Activated CD8-positive, alpha-beta memory T cell treated with anti-CD3 and anti-CD28 coated beads, Interleukin-2, amount 10 ng/mL, durations not matched to agents 7 days and 5 days (primary cell): ENCODE data around the gene KBTBD13. TPM values are rescaled to one million over a fixed set of nuclear protein-coding genes. Genes with fewer than 3 reads are reported as not detected.
"Not testable (repeated sequence)": the region's sequence is repeated elsewhere in the genome, so short reads cannot be mapped to it uniquely, and the experiment has no call there.

Source experiments
- ATAC-seq: fragments of 150-1000 bp; cut with Tn5 transposase; one replicate; pipeline ENCODE4 v1.10.0; 2021; ENCODE audit warnings: moderate library complexity
- CTCF ChIA-PET: fragments of 350-600 bp; sonication (Branson Sonifier 250); formaldehyde crosslinking; loops from one replicate; lab custom pipeline; 2021; ENCODE audit warnings: antibody characterized with exemption; lab: Charles Lee
- DNase-seq: peaks from one replicate; pipeline ENCODE4 v3.0.0-alpha.2; 2020
- H3K27ac Mint-ChIP-seq: one replicate; pipeline ENCODE4 v1.8.0; 2021; ENCODE audit warnings: mild to moderate bottlenecking, mixed read lengths
- H3K27me3 Mint-ChIP-seq: one replicate; pipeline ENCODE4 v1.8.0; 2021; ENCODE audit warnings: mixed read lengths
- H3K36me3 Mint-ChIP-seq: one replicate; pipeline ENCODE4 v1.8.0; 2021; ENCODE audit warnings: mild to moderate bottlenecking, mixed read lengths
- H3K4me1 Mint-ChIP-seq: one replicate; pipeline ENCODE4 v1.8.0; 2021; ENCODE audit warnings: mixed read lengths
- H3K4me3 Mint-ChIP-seq: one replicate; pipeline ENCODE4 v1.8.0; 2021; ENCODE audit warnings: mild to moderate bottlenecking, moderate library complexity, mixed read lengths
- H3K9me3 Mint-ChIP-seq: one replicate; pipeline ENCODE4 v1.8.0; 2022; ENCODE audit warnings: low read depth, mixed read lengths
- total RNA-seq, 2 experiments: library from RNA; stranded (reverse); gene quantifications; one replicate each; pipeline ENCODE4 v1.2.3, GENCODE V29; 2021

Gene KBTBD13
- total RNA-seq, 2 experiments from 2014 or later = not detected

GRCh38 chr15:65040461-65040860 lies 36.1 kb upstream of the KBTBD13 start:
- Mint-ChIP-seq H3K36me3 (no peaks in the 10 kb centered on the region), H3K9me3 (no peaks in the 10 kb centered on the region), H3K4me1 (no peaks in the 10 kb centered on the region), H3K4me3 (no peak overlapping the region), H3K27me3 (no peaks in the 10 kb centered on the region), H3K27ac (no peak overlapping the region)
- DNase-seq (no peak), ATAC-seq (no peak)
- CTCF ChIA-PET = interaction anchor here (0.9 kb wide), 1 partner anchor 61 kb away, joined by 3 read pairs; no protein-coding TSS in a partner anchor

GRCh38 chr15:65041787-65042186 lies 34.8 kb upstream of the KBTBD13 start:
- ATAC-seq (no peak), DNase-seq (no peak)
- no peaks in the 10 kb centered on the region for H3K4me1 Mint-ChIP-seq
- H3K4me3 Mint-ChIP-seq = no peak overlapping the region
- CTCF ChIA-PET = interaction anchor here (1.3 to 1.9 kb wide), 3 partner anchors 8 to 37 kb away, joined by 3 to 9 read pairs (median 5); no protein-coding TSS in a partner anchor
- no peaks in the 10 kb centered on the region for H3K36me3 Mint-ChIP-seq
- no peak overlapping the region for H3K27ac Mint-ChIP-seq
- no peaks in the 10 kb centered on the region for H3K27me3 Mint-ChIP-seq
- no peaks in the 10 kb centered on the region for H3K9me3 Mint-ChIP-seq

- DNase-seq (no peak), ATAC-seq (no peak)
- H3K9me3 Mint-ChIP-seq = no peaks in the 10 kb centered on the region
- H3K36me3 Mint-ChIP-seq = no peaks in the 10 kb centered on the region
- CTCF ChIA-PET = interaction anchor here (0.6 to 2.2 kb wide), 6 partner anchors 9 to 241 kb away, joined by 3 to 18 read pairs (median 4); no protein-coding TSS in a partner anchor
- no peaks in the 10 kb centered on the region for H3K27me3 Mint-ChIP-seq
- H3K4me3 Mint-ChIP-seq = no peak overlapping the region
- no peak overlapping the region for H3K27ac Mint-ChIP-seq
- no peaks in the 10 kb centered on the region for H3K4me1 Mint-ChIP-seq
Observed at GRCh38 chr15:65042776-65043327, 33.7 kb upstream of the KBTBD13 start.

GRCh38 chr15:65044218-65044617 lies 32.3 kb upstream of the KBTBD13 start:
- H3K9me3 Mint-ChIP-seq, H3K36me3 Mint-ChIP-seq, DNase-seq, H3K4me1 Mint-ChIP-seq, ATAC-seq, H3K27me3 Mint-ChIP-seq, H3K4me3 Mint-ChIP-seq, H3K27ac Mint-ChIP-seq: not testable (repeated sequence)
- CTCF ChIA-PET = interaction anchor here (2.2 kb wide), 1 partner anchor 9 kb away, joined by 18 read pairs; no protein-coding TSS in a partner anchor

- CTCF ChIA-PET = no interaction called here
- DNase-seq = no peak
- H3K27me3 Mint-ChIP-seq = no peaks in the 10 kb centered on the region
- no peak within 1 kb of the TSS for H3K4me3 Mint-ChIP-seq
- no peaks in the 10 kb centered on the region for H3K36me3 Mint-ChIP-seq
- H3K27ac Mint-ChIP-seq = no peak within 1 kb of the TSS
- no peaks in the 10 kb centered on the region for H3K9me3 Mint-ChIP-seq
- peaks cover 9% of the 10 kb centered on the region for H3K4me1 Mint-ChIP-seq
- no peak for ATAC-seq
Observed at GRCh38 chr15:65044724-65045481, 31.6 kb upstream of the KBTBD13 start, which contains the start of gene SLC51B. TSS of gene SLC51B (plus strand) at chr15:65045387. CDS start at chr15:65050005, 4,618 bp downstream.

GRCh38 chr15:65048241-65048640 lies 28.3 kb upstream of the KBTBD13 start:
- Mint-ChIP-seq H3K27me3 (peaks cover 3% of the 10 kb centered on the region), H3K4me3 (no peak overlapping the region), H3K36me3 (no peaks in the 10 kb centered on the region), H3K4me1 (peaks cover 15% of the 10 kb centered on the region), H3K9me3 (no peaks in the 10 kb centered on the region), H3K27ac (no peak overlapping the region)
- CTCF ChIA-PET = interaction anchor here (1.0 kb wide), 1 partner anchor 38 kb away, joined by 3 read pairs; no protein-coding TSS in a partner anchor
- ATAC-seq (no peak), DNase-seq (no peak)

- Mint-ChIP-seq H3K36me3 (no peaks in the 10 kb centered on the region), H3K9me3 (no peaks in the 10 kb centered on the region), H3K4me1 (peaks cover 17% of the 10 kb centered on the region), H3K27ac (no peak overlapping the region), H3K27me3 (peaks cover 3% of the 10 kb centered on the region), H3K4me3 (no peak overlapping the region)
- peak; percentile 99 for ATAC-seq
- DNase-seq = peak; percentile 90
- CTCF ChIA-PET = interaction anchor here (1.5 kb wide), 1 partner anchor 15 kb away, joined by 6 read pairs; no protein-coding TSS in a partner anchor
Observed at GRCh38 chr15:65049418-65049840, 27.1 kb upstream of the KBTBD13 start.

- Mint-ChIP-seq H3K4me3 (no peak overlapping the region), H3K27me3 (peaks cover 3% of the 10 kb centered on the region), H3K4me1 (peaks cover 20% of the 10 kb centered on the region), H3K9me3 (no peaks in the 10 kb centered on the region), H3K27ac (no peak overlapping the region), H3K36me3 (no peaks in the 10 kb centered on the region)
- ATAC-seq (no peak), DNase-seq (no peak)
- CTCF ChIA-PET = interaction anchor here (0.7 to 1.5 kb wide), 3 partner anchors 16 to 248 kb away, joined by 3 to 6 read pairs (median 3); no protein-coding TSS in a partner anchor
Observed at GRCh38 chr15:65050270-65050669, 26.3 kb upstream of the KBTBD13 start.

GRCh38 chr15:65051266-65051665 lies 25.3 kb upstream of the KBTBD13 start:
- Mint-ChIP-seq H3K4me3 (no peak overlapping the region), H3K9me3 (no peaks in the 10 kb centered on the region), H3K27me3 (peaks cover 3% of the 10 kb centered on the region), H3K36me3 (no peaks in the 10 kb centered on the region), H3K27ac (no peak overlapping the region), H3K4me1 (peaks cover 29% of the 10 kb centered on the region)
- ATAC-seq (no peak), DNase-seq (no peak)
- CTCF ChIA-PET = interaction anchor here (1.1 to 5.6 kb wide), 5 partner anchors 8 to 247 kb away, joined by 3 to 26 read pairs (median 6); no protein-coding TSS in a partner anchor

GRCh38 chr15:65052956-65053355 lies 23.6 kb upstream of the KBTBD13 start:
- H3K4me3 Mint-ChIP-seq = no peak overlapping the region
- no peaks in the 10 kb centered on the region for H3K9me3 Mint-ChIP-seq
- CTCF ChIA-PET = interaction anchor here (0.7 to 5.6 kb wide), 5 partner anchors 10 to 349 kb away, joined by 3 to 26 read pairs (median 5); no protein-coding TSS in a partner anchor
- peaks cover 29% of the 10 kb centered on the region for H3K4me1 Mint-ChIP-seq
- no peaks in the 10 kb centered on the region for H3K36me3 Mint-ChIP-seq
- DNase-seq (no peak), ATAC-seq (no peak)
- no peak overlapping the region for H3K27ac Mint-ChIP-seq
- peaks cover 3% of the 10 kb centered on the region for H3K27me3 Mint-ChIP-seq

- Mint-ChIP-seq H3K4me1 (peaks cover 23% of the 10 kb centered on the region), H3K27me3 (peaks cover 5% of the 10 kb centered on the region), H3K36me3 (no peaks in the 10 kb centered on the region), H3K27ac (no peak overlapping the region), H3K4me3 (no peak overlapping the region), H3K9me3 (no peaks in the 10 kb centered on the region)
- peak; percentile 56 for ATAC-seq
- DNase-seq = peak; percentile 76
- CTCF ChIA-PET = interaction anchor here (0.8 to 5.6 kb wide), 15 partner anchors 11 to 243 kb away, joined by 3 to 26 read pairs (median 5); partner anchors contain the start of genes CLPX, KBTBD13 and UBAP1L
Observed at GRCh38 chr15:65054333-65055200, 22.0 kb upstream of the KBTBD13 start.

GRCh38 chr15:65055201-65055870 lies 21.2 kb upstream of the KBTBD13 start:
- peaks cover 4% of the 10 kb centered on the region for H3K27me3 Mint-ChIP-seq
- H3K9me3 Mint-ChIP-seq = no peaks in the 10 kb centered on the region
- ATAC-seq = peak; percentile 45
- H3K27ac Mint-ChIP-seq = no peak overlapping the region
- no peak overlapping the region for H3K4me3 Mint-ChIP-seq
- CTCF ChIA-PET = interaction anchor here (0.8 to 5.6 kb wide), 14 partner anchors 12 to 242 kb away, joined by 3 to 26 read pairs (median 5); partner anchors contain the start of genes CLPX, KBTBD13 and UBAP1L
- H3K4me1 Mint-ChIP-seq = peaks cover 16% of the 10 kb centered on the region
- H3K36me3 Mint-ChIP-seq = no peaks in the 10 kb centered on the region
- peak; percentile 64 for DNase-seq
